Ovary (tissue), 9 donors: Measurements from ENCODE around the gene PAFAH2. TPM values are rescaled to one million over a fixed set of nuclear protein-coding genes. Genes with fewer than 3 reads are reported as not detected.

ENCODE experiments used
- DNase-seq, 5 donors: peaks; one replicate each; pipeline ENCODE4 v3.0.0-alpha.2; 2019 to 2020
- H3K27ac ChIP-seq, 2 donors: fragments of 200-600 bp; one replicate each; pipeline versions ENCODE4 v1.5.1 to v1.8.0; 2019 to 2022
- H3K27me3 ChIP-seq: fragments of 200-600 bp; one replicate; pipeline ENCODE4 v1.8.0; 2022
- H3K36me3 ChIP-seq: fragments of 200-600 bp; sonication (generic); one replicate; pipeline ENCODE4 v1.5.1; 2019
- H3K4me1 ChIP-seq: one replicate; pipeline ENCODE4 v1.8.1; 2013; ENCODE audit warnings: mild to moderate bottlenecking, moderate library complexity; ENCODE audit not compliant: insufficient read depth
- H3K4me3 ChIP-seq: fragments of 200-600 bp; sonication (generic); one replicate; pipeline ENCODE4 v1.5.1; 2017
- H3K9me3 ChIP-seq, 2 donors: fragments of 200-600 bp in 1 of 2; sonication (generic) in 1 of 2; one replicate each; pipeline versions ENCODE4 v1.5.1 to v1.8.1; 2013 to 2019; ENCODE audit warnings: mild to moderate bottlenecking in 1 of 2, moderate library complexity in 1 of 2
- EP300 ChIP-seq: sonication (generic); formaldehyde crosslinking; IDR thresholded peaks from one replicate; pipeline ENCODE4 v1.6.1; 2017; ENCODE audit warnings: antibody characterized with exemption
- POLR2A ChIP-seq: fragments of 450-650 bp; IDR thresholded peaks from one replicate; pipeline ENCODE4 v1.6.1; 2017; ENCODE audit warnings: antibody characterized with exemption, mild to moderate bottlenecking, moderate library complexity
- WGBS, 3 donors: extraction: QIAGEN DNeasy Blood & Tissue Kit in 1 of 3; methylation state at CpG; one replicate each; pipeline versions ENCODE4 v1.1.5 to v1.1.7; 2013 to 2017; 5-methylcytosine and 5-hydroxymethylcytosine counted together
- intact Hi-C, 4 donors: fragments of 100-400 bp; cut with DNase I; formaldehyde crosslinking; loops; one replicate each; pipeline versions ENCODE4 v1.11.0 to v1.15.1; 2022 to 2023
- polyA plus RNA-seq, 2 donors: library from polyadenylated mRNA; stranded (reverse); fragments of 200-250 nt in 1 of 2; fragments of 350-450 nt in 1 of 2; fragmentation: Illumina TruSeq in 1 of 2; extraction: RNeasy Lipid Tissue Mini Kit (QIAGEN cat#74804) in 1 of 2; gene quantifications; one replicate each; pipeline ENCODE4 v1.2.3, GENCODE V29; 2013 to 2014
- total RNA-seq, 7 donors: library from RNA; depleted of rRNA in 2 of 7; stranded (reverse); fragments of >200 nt in 2 of 7; fragmentation: NEBNext Ultra II Directional in 3 of 7; extraction: Animal tissue kit (Norgen Biotek cat#: 25700) in 3 of 7; gene quantifications; one replicate each; pipeline versions ENCODE4 v1.1.0 to v1.2.4, GENCODE V29; 2016 to 2023
- TF ChIP-seq, protein P1 (sequence below), 3 donors: fragments of 450-650 bp in 2 of 3; fragments of 200-600 bp in 1 of 3; IDR thresholded peaks; one replicate each; pipeline versions ENCODE4 v1.5.1 to v1.8.0; 2016 to 2022; ENCODE audit warnings: antibody characterized with exemption in 3 of 3, mild to moderate bottlenecking in 1 of 3
- donor health status: DM: no; HTN: no; CAD: no; lungs with moderate emphysema.
- donor health status: DM: no; HTN: no; CAD: no.
- donor health status: Bipolar disorder and iron deficiency.
- donor health status: DM: yes; HTN: yes; CAD: no.
- donor health status: DM: no; HTN: no; CAD: no.
- donor health status: DM: yes; HTN: yes; CAD: no.

PAFAH2 gene
- total and polyA plus RNA-seq, 9 donors = 3.4 to 12.1 (median 6.1) TPM

DNA sequence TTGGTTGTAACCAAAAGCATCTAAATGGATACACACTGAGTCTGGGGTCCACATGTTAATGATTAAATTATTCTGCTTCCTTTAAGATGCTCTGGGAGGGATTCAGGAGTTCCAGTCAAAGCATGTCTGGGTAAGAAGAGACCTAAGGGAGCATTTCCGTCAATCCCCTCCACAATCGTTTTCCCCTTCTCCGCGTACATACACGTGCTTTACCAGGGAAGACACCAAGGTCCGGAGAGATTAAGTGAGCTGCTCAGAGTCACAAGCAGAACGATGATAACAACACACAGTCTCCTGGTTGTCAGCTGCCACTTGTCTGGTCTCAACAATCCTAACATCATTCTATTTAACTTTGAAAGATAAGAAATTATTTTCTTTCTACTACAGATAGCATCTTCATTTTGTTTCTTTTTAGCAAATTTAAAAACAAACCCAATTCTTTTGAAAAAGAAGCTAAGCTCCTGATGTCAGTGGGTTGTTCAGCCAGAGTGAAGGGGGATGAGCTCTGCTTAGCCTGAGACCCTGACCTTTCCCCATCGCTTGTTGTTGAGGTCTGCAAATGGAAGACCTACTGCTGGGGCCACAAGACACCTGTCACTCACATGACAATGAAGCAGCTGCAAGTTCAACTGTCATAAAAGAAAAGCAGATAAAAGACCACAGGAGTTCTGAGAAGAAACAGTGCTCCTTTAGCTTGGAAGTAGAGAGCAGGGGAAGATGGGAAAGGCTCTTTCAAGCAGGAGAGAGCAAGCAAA lies 4.5 kb downstream of the PAFAH2 start:
- 56 to 75% (median 56%) methylated on average over 8 of the region's 8 CpGs for WGBS, 3 donors
- Histone ChIP-seq H3K9me3 (no peaks in the 10 kb centered on the region), H3K4me3 (no peak overlapping the region), H3K36me3 (no peaks in the 10 kb centered on the region), H3K27me3 (no peaks in the 10 kb centered on the region), H3K4me1 (peaks cover 4% of the 10 kb centered on the region), H3K27ac (no peak overlapping the region)
- intact Hi-C loops = loop anchor here in 3 of 4 donors (10.0 kb wide), 3 partner anchors 99 to 379 kb away; partner anchors contain the start of genes MAN1C1 (in 1 of the 3) and SELENON (in 1 of the 3)
- TF ChIP-seq, protein P1, sequence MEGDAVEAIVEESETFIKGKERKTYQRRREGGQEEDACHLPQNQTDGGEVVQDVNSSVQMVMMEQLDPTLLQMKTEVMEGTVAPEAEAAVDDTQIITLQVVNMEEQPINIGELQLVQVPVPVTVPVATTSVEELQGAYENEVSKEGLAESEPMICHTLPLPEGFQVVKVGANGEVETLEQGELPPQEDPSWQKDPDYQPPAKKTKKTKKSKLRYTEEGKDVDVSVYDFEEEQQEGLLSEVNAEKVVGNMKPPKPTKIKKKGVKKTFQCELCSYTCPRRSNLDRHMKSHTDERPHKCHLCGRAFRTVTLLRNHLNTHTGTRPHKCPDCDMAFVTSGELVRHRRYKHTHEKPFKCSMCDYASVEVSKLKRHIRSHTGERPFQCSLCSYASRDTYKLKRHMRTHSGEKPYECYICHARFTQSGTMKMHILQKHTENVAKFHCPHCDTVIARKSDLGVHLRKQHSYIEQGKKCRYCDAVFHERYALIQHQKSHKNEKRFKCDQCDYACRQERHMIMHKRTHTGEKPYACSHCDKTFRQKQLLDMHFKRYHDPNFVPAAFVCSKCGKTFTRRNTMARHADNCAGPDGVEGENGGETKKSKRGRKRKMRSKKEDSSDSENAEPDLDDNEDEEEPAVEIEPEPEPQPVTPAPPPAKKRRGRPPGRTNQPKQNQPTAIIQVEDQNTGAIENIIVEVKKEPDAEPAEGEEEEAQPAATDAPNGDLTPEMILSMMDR (IDR thresholded peaks at IDR 0.05) = no peak
- no peak for TF ChIP-seq POLR2A
- TF ChIP-seq EP300 = no peak
- DNase-seq = no peak

DNA sequence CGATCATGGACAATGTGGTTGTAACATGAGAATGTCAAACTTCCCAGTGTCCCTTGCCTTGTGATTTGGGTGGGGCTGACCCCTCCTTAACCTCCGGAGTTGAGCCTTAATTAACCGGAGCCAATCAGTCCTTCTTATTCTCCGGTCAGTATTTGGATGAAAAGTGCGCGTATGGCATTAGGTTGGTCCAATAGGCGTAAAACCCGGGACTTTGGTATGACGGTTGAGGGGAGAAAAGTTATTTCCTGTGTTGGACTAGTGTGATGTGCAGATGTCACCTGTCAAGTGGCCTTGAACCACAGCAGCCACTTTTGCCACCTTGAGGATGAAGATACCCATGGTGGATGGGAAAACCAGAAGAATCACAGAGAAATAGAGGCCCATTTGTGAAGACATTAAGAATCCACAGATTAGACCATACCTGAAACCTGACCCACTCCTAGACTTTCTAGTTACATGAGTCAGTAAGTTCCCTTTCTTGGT lies 5.1 kb downstream of the PAFAH2 start:
- no peaks in the 10 kb centered on the region for H3K36me3 ChIP-seq
- 92 to 98% (median 97%) methylated on average over 9 of the region's 9 CpGs for WGBS, 3 donors
- H3K4me3 ChIP-seq = no peak overlapping the region
- H3K4me1 ChIP-seq = peaks cover 4% of the 10 kb centered on the region
- TF ChIP-seq, protein P1 (IDR thresholded peaks at IDR 0.05) = no peak
- H3K27ac ChIP-seq = no peak overlapping the region
- intact Hi-C loops = loop anchor here in 3 of 4 donors (10.0 kb wide), 3 partner anchors 98 to 378 kb away; partner anchors contain the start of genes MAN1C1 (in 1 of the 3) and SELENON (in 1 of the 3)
- no peaks in the 10 kb centered on the region for H3K27me3 ChIP-seq
- no peak for DNase-seq
- H3K9me3 ChIP-seq = no peaks in the 10 kb centered on the region

DNA sequence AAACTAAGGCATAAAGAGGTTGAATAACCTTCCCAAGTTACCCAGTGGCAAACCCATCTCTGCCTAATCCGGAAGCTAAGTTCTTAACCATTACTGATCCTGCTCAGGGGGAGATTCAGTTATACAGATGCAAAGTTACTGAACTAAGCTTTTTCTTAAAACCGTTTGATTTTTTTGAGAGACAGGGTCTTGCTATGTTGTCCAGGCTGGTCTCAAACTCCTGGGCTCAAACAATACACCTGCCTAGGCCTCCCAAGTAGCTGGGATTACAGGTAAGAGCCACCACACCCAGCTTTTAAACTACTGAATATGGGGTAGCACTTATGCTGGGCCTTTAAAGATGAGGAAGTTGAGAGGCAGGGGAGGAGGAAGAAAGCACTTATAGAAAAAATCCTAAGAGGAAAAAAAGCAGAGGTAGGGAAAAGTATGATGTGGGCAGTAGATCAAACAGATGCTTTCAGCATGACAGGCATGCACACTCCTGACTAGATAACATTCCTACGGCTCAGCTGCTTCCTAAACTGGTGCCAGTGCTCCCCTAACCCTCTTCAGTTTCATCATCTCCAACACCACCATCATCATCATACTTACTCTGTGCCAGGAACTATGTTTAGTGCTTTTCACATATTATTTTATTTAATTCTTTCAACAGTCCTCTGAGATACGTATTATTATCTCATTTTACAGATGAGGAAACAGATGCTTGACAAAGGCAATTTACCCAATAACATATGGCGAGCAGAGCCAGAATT lies 5.8 kb downstream of the PAFAH2 start:
- Histone ChIP-seq H3K4me1 (peaks cover 3% of the 10 kb centered on the region), H3K4me3 (no peak overlapping the region), H3K27ac (no peak overlapping the region), H3K9me3 (no peaks in the 10 kb centered on the region), H3K27me3 (no peaks in the 10 kb centered on the region), H3K36me3 (no peaks in the 10 kb centered on the region)
- DNase-seq = no peak
- TF ChIP-seq, protein P1 (IDR thresholded peaks at IDR 0.05) = no peak
- TF ChIP-seq EP300 (no peak), POLR2A (no peak)
- intact Hi-C loops = loop anchor here in 3 of 4 donors (10.0 kb wide), 3 partner anchors 97 to 377 kb away; partner anchors contain the start of genes MAN1C1 (in 1 of the 3) and SELENON (in 1 of the 3)
- WGBS, 3 donors = 76 to 82% (median 77%) methylated on average over 5 of the region's 5 CpGs

DNA sequence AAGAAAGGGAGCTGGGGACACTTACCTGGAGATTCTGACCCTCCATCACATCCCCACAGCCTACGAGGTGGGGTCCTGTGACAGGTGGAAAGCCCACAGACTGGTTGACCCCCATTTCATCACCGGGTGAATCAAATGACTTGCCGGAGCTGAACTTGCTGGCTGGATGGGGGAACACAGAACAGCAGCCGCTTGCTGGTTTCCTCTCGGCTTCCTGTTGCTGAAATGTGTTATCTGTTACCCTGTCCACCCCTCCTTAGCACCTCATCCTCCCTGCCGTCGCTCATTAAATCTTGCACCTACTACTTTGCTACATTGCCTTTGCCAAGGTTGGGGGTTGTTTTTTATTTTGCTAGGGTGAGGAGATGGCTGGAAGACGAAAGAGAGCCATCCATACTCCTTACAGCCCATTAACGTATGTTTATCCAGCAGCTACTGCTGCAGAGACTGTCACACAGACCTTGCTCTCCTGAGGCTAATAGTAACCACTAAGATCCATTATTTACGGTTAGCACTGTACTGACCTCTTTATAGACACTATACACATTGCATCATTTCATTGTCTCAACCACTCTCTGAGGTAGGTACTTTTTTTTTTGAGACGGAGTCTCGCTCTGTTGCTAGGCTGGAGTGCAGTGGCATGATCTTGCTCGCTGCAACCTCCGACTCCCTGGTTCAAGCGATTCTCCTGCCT lies 7.0 kb downstream of the PAFAH2 start:
- Histone ChIP-seq H3K36me3 (no peaks in the 10 kb centered on the region), H3K4me3 (no peak overlapping the region)

More for the DNA sequence above, 7.0 kb downstream of the PAFAH2 start:
- Histone ChIP-seq H3K27me3 (no peaks in the 10 kb centered on the region), H3K27ac (no peak overlapping the region), H3K4me1 (no peaks in the 10 kb centered on the region), H3K9me3 (no peaks in the 10 kb centered on the region)
- no peak for DNase-seq
- intact Hi-C loops = loop anchor here in 3 of 4 donors (10.0 kb wide), 3 partner anchors 96 to 376 kb away; partner anchors contain the start of genes MAN1C1 (in 1 of the 3) and SELENON (in 1 of the 3)
- 57 to 68% (median 64%) methylated on average over 15 of the region's 15 CpGs for WGBS, 3 donors
- TF ChIP-seq EP300 (no peak), POLR2A (no peak)
- TF ChIP-seq, protein P1 (IDR thresholded peaks at IDR 0.05) = no peak
